B cell (primary cell): ENCODE data around the gene ZC3H7B. TPM values are rescaled to one million over a fixed set of nuclear protein-coding genes. Genes with fewer than 3 reads are reported as not detected.

Experiments
- ATAC-seq: fragments of 200-7000 bp; cut with Tn5 transposase; one replicate; pipeline ENCODE4 v1.10.0; 2021; ENCODE audit warnings: low read depth, mild to moderate bottlenecking, moderate number of reproducible peaks, moderate library complexity
- CTCF ChIA-PET: fragments of 350-600 bp; sonication (Branson Sonifier 250); formaldehyde crosslinking; loops from one replicate; lab custom pipeline; 2021; ENCODE audit warnings: antibody characterized with exemption, inconsistent platforms; lab: Charles Lee
- POLR2A ChIA-PET: fragments of 350-600 bp; sonication (Branson Sonifier 250); formaldehyde crosslinking; loops from one replicate; lab custom pipeline; 2021; ENCODE audit warnings: antibody characterized with exemption; lab: Charles Lee
- DNase-seq: peaks from one replicate; pipeline ENCODE4 v3.0.0; 2013
- H2AFZ ChIP-seq: 2 replicates; pipeline ENCODE4 v1.6.1; 2012; ENCODE audit warnings: mild to moderate bottlenecking, low read depth, low read length; ENCODE audit not compliant: insufficient read depth, poor library complexity, severe bottlenecking
- H3K27ac ChIP-seq, 2 donors: 1 replicate in 1 of 2; 2 replicates in 1 of 2; pipeline ENCODE4 v1.5.1; 2012 to 2013; ENCODE audit warnings: low read length in 2 of 2, mild to moderate bottlenecking in 2 of 2, moderate library complexity in 1 of 2
- H3K27me3 ChIP-seq, 4 experiments: fragments of 200-600 bp in 1 of 4; sonication (generic) in 1 of 4; replicated peaks in 1 of 4; 1 replicate in 2 of 4; 2 replicates in 2 of 4; pipeline versions ENCODE4 v1.6.1 to v1.7.0; 2013 to 2016; ENCODE audit warnings: low read length in 3 of 4, mild to moderate bottlenecking in 2 of 4, mixed read lengths in 1 of 4, moderate library complexity in 1 of 4; ENCODE audit not compliant: insufficient read depth in 4 of 4, control insufficient read depth in 3 of 4; ENCODE audit errors: control extremely low read depth in 1 of 4
- H3K36me3 ChIP-seq, 2 experiments: replicated peaks in 1 of 2; 1 replicate in 1 of 2; 2 replicates in 1 of 2; pipeline versions ENCODE4 v1.6.1 to v1.7.1; 2013; ENCODE audit warnings: low read length in 1 of 2; ENCODE audit not compliant: insufficient read depth in 2 of 2, control insufficient read depth in 1 of 2; ENCODE audit errors: control extremely low read depth in 1 of 2, extremely low read depth in 1 of 2
- H3K4me1 ChIP-seq, 2 donors: fragments of 200-600 bp in 1 of 2; sonication (generic) in 1 of 2; 1 replicate in 1 of 2; 2 replicates in 1 of 2; pipeline versions ENCODE4 v1.5.1 to v1.6.1; 2013 to 2017; ENCODE audit warnings: low read length in 2 of 2; ENCODE audit not compliant: control insufficient read depth in 2 of 2, insufficient read depth in 2 of 2
- H3K4me2 ChIP-seq: replicated peaks from 2 replicates; pipeline ENCODE3; 2012; ENCODE audit warnings: mild to moderate bottlenecking, low read depth, low read length; ENCODE audit not compliant: poor library complexity, severe bottlenecking
- H3K4me3 ChIP-seq, 5 experiments: fragments of 200-600 bp in 1 of 5; sonication (generic) in 1 of 5; 1 replicate in 3 of 5; 2 replicates in 2 of 5; pipeline versions ENCODE4 v1.5.1 to v1.7.0; 2011 to 2016; ENCODE audit warnings: low read length in 4 of 5, mild to moderate bottlenecking in 4 of 5, low read depth in 2 of 5, control low read depth in 1 of 5, moderate library complexity in 1 of 5; ENCODE audit not compliant: insufficient read depth in 1 of 5; ENCODE audit errors: control extremely low read depth in 1 of 5, extremely low read depth in 1 of 5
- H3K79me2 ChIP-seq: fragments of 200-600 bp; sonication (generic); one replicate; pipeline ENCODE4 v1.6.0; 2016; ENCODE audit warnings: low read length; ENCODE audit not compliant: control insufficient read depth, insufficient read depth
- H3K9ac ChIP-seq: fragments of 200-600 bp; sonication (generic); 2 replicates; pipeline ENCODE4 v1.6.1; 2017; ENCODE audit warnings: mild to moderate bottlenecking, low read length, moderate library complexity
- H3K9me3 ChIP-seq, 3 donors: one replicate each; pipeline versions ENCODE4 v1.6.1 to v1.7.1; 2013; ENCODE audit warnings: low read length in 2 of 3; ENCODE audit not compliant: control insufficient read depth in 2 of 3, insufficient read depth in 1 of 3; ENCODE audit errors: control extremely low read depth in 1 of 3
- H4K20me1 ChIP-seq: 2 replicates; pipeline ENCODE4 v1.6.0; 2012; ENCODE audit warnings: mild to moderate bottlenecking, low read length; ENCODE audit not compliant: insufficient read depth, control insufficient read depth, poor library complexity, severe bottlenecking
- H3K27ac Mint-ChIP-seq: one replicate; pipeline ENCODE4 v1.8.0; 2021; ENCODE audit warnings: mixed read lengths
- H3K27me3 Mint-ChIP-seq: one replicate; pipeline ENCODE4 v1.8.0; 2021; ENCODE audit warnings: mixed read lengths
- H3K4me1 Mint-ChIP-seq: one replicate; pipeline ENCODE4 v1.8.0; 2021; ENCODE audit warnings: mixed read lengths
- H3K4me3 Mint-ChIP-seq: one replicate; pipeline ENCODE4 v1.8.0; 2021; ENCODE audit warnings: mixed read lengths
- H3K9me3 Mint-ChIP-seq: one replicate; pipeline ENCODE4 v1.8.0; 2022; ENCODE audit warnings: mixed read lengths; ENCODE audit not compliant: insufficient read depth
- EZH2 ChIP-seq: IDR thresholded peaks from 2 replicates; pipeline ENCODE4 v1.6.1; 2012; ENCODE audit warnings: borderline replicate concordance, low read depth, mild to moderate bottlenecking, moderate library complexity, low read length; ENCODE audit not compliant: insufficient read depth, poor library complexity, severe bottlenecking
- WGBS: methylation state at CpG from one replicate; pipeline ENCODE4 v1.1.5; 2013; ENCODE audit warnings: missing lambda C conversion rate; ENCODE audit not compliant: insufficient coverage; 5-methylcytosine and 5-hydroxymethylcytosine counted together
- intact Hi-C: fragments of 100-400 bp; cut with micrococcal nuclease; formaldehyde crosslinking; loops from one replicate; pipeline ENCODE4 v1.10.0; 2022
- polyA plus RNA-seq: library from polyadenylated mRNA; depleted of rRNA; stranded (reverse); fragments of >200 nt; gene quantifications from 2 replicates; pipeline ENCODE4 v1.2.3, GENCODE V29; 2012
- total RNA-seq, 2 donors: library from RNA; stranded (reverse); fragments of 120-200 nt in 1 of 2; gene quantifications; 1 replicate in 1 of 2; 2 replicates in 1 of 2; pipeline versions ENCODE4 v1.2.3 to v1.2.4, GENCODE V29; 2013 to 2022
- TF ChIP-seq, protein P1 (sequence below): fragments of 200-600 bp; IDR thresholded peaks from one replicate; pipeline ENCODE4 v1.8.0; 2022; ENCODE audit warnings: antibody characterized with exemption, mild to moderate bottlenecking

Gene ZC3H7B
- total and polyA plus RNA-seq, 2 donors (not counting 1 experiment from before 2014, with no cell fraction given) = 29.8 to 41.9 TPM

DNA sequence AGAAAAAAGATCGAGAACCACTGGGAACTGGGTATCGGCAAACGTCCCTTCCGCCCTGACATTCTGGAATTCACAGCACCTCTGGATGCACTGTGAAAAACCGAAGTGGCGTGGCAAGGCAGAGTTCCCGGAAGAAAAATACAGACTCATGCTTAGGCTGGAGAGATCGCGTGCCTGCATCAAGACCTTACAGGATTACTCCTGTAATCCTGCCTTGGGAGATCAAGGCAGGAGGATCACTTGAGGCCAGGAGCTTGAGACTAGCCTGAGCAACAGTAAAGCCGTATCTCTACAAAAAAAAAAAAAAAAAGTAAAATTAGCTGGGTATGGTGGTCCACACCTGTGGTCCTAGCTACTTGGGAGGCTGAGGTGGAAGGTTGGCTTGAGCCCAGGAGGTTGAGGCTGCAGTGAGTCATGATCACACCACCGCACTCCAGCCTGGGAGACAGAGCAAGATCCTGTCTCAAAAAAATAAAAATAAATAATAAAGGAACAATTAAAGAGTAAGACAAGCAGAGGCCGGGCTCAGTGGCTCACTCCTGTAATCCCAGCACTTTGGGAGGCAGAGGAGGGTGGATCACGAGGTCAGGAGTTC lies 60.5 kb downstream of the ZC3H7B start:
- TF ChIP-seq EZH2 = no peak
- TF ChIP-seq, protein P1, sequence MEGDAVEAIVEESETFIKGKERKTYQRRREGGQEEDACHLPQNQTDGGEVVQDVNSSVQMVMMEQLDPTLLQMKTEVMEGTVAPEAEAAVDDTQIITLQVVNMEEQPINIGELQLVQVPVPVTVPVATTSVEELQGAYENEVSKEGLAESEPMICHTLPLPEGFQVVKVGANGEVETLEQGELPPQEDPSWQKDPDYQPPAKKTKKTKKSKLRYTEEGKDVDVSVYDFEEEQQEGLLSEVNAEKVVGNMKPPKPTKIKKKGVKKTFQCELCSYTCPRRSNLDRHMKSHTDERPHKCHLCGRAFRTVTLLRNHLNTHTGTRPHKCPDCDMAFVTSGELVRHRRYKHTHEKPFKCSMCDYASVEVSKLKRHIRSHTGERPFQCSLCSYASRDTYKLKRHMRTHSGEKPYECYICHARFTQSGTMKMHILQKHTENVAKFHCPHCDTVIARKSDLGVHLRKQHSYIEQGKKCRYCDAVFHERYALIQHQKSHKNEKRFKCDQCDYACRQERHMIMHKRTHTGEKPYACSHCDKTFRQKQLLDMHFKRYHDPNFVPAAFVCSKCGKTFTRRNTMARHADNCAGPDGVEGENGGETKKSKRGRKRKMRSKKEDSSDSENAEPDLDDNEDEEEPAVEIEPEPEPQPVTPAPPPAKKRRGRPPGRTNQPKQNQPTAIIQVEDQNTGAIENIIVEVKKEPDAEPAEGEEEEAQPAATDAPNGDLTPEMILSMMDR = no peak
- Histone ChIP-seq H3K4me2 (no peak overlapping the region), H4K20me1 (no peaks in the 10 kb centered on the region), H3K27ac (no peak overlapping the region), H3K9me3 (no peaks in the 10 kb centered on the region), H3K4me3 (no peak overlapping the region), H3K79me2 (no peaks in the 10 kb centered on the region), H3K36me3 (peaks cover 0 to 10% of the 10 kb centered on the region in 2 experiments), H3K9ac (no peak overlapping the region), H2AFZ (no peak overlapping the region), H3K4me1 (no peaks in the 10 kb centered on the region), H3K27me3 (peaks cover 0 to 5% (median 0%) of the 10 kb centered on the region in 4 experiments)
- no peak for DNase-seq
- Mint-ChIP-seq H3K9me3 (no peaks in the 10 kb centered on the region), H3K27ac (no peak overlapping the region), H3K27me3 (no peaks in the 10 kb centered on the region), H3K4me1 (no peaks in the 10 kb centered on the region), H3K4me3 (no peak overlapping the region)
- ATAC-seq = no peak
- 99% methylated on average over 11 of the region's 13 CpGs for WGBS
- intact Hi-C loops = no loop called here
- CTCF ChIA-PET = interaction anchor here (1.1 kb wide), 1 partner anchor 155 kb away, joined by 4 read pairs; no protein-coding TSS in a partner anchor
- POLR2A ChIA-PET = interaction anchor here (0.7 kb wide), 1 partner anchor 116 kb away, joined by 6 read pairs; no protein-coding TSS in a partner anchor

DNA sequence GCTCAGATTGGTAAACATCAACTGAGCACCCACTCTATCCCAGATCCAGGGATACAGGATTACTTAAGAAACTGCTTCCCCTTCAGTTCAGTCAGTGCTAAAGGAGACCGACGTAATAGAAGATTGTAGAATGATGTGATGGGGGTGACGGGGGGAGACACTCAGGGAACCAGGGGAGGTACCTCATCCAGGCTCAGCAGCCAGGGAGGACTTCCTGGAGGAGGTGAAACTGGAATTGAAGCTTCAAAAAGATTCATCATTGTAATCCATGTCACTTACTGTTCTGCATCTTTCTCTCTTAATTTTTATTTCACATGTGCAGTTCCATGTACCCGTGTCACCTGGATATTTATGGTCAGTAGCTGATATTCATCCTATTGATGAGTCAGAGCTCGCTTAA lies 61.3 kb downstream of the ZC3H7B start:
- Mint-ChIP-seq H3K4me1 (no peaks in the 10 kb centered on the region), H3K27me3 (no peaks in the 10 kb centered on the region), H3K27ac (no peak overlapping the region), H3K9me3 (no peaks in the 10 kb centered on the region), H3K4me3 (no peak overlapping the region)
- POLR2A ChIA-PET = interaction anchor here (0.7 kb wide), 1 partner anchor 117 kb away, joined by 6 read pairs; no protein-coding TSS in a partner anchor
- Histone ChIP-seq H3K4me2 (no peak overlapping the region), H2AFZ (no peak overlapping the region), H3K27ac (no peak overlapping the region), H3K79me2 (no peaks in the 10 kb centered on the region), H4K20me1 (no peaks in the 10 kb centered on the region), H3K9ac (no peak overlapping the region), H3K27me3 (peaks cover 0 to 8% (median 0%) of the 10 kb centered on the region in 4 experiments), H3K9me3 (no peaks in the 10 kb centered on the region), H3K4me1 (no peaks in the 10 kb centered on the region), H3K36me3 (peaks cover 0 to 5% of the 10 kb centered on the region in 2 experiments), H3K4me3 (no peak overlapping the region)
- no peak for TF ChIP-seq EZH2
- TF ChIP-seq, protein P1 = no peak
- 92% methylated on average over 5 of the region's 5 CpGs for WGBS
- CTCF ChIA-PET = interaction anchor here (1.1 kb wide), 1 partner anchor 154 kb away, joined by 4 read pairs; no protein-coding TSS in a partner anchor
- no peak for DNase-seq
- no peak for ATAC-seq
- intact Hi-C loops = no loop called here
